Measurements from ENCODE around the gene FBXO30. TPM values are rescaled to one million over a fixed set of nuclear protein-coding genes. Genes with fewer than 3 reads are reported as not detected.

The FBXO30 gene
- total RNA-seq, 1 donor from 2014 or later = 9.5 TPM

- no peak for DNase-seq (ENCODE audit: low read depth)
- FAIRE-seq = no peak
- no peaks in the 10 kb centered on the region for H3K36me3 ChIP-seq (ENCODE audit: control insufficient read depth, insufficient read depth, low read length)
- no peaks in the 10 kb centered on the region for H3K27me3 ChIP-seq (ENCODE audit: control insufficient read depth, insufficient read depth, low read length)
- no peak for TF ChIP-seq CTCF (IDR thresholded peaks at IDR 0.05; ENCODE audit: insufficient read depth, low read length, severe bottlenecking)
- H3K4me3 ChIP-seq (ENCODE audit: low read depth, low read length) = no peak overlapping the region
These were observed 50.9 kb downstream of the FBXO30 start for GRCh38 chr6:145763742-145764141.

GRCh38 chr6:145761584-145761983 lies 53.0 kb downstream of the FBXO30 start:
- no peak for DNase-seq (ENCODE audit: low read depth)
- no peak overlapping the region for H3K4me3 ChIP-seq (ENCODE audit: low read depth, low read length)
- FAIRE-seq = no peak
- no peak for TF ChIP-seq CTCF (IDR thresholded peaks at IDR 0.05; ENCODE audit: insufficient read depth, low read length, severe bottlenecking)
- no peaks in the 10 kb centered on the region for H3K36me3 ChIP-seq (ENCODE audit: control insufficient read depth, insufficient read depth, low read length)
- H3K27me3 ChIP-seq (ENCODE audit: control insufficient read depth, insufficient read depth, low read length) = no peaks in the 10 kb centered on the region

GRCh38 chr6:145758113-145758512 lies 56.5 kb downstream of the FBXO30 start:
- peak; percentile 18 for DNase-seq (ENCODE audit: low read depth)
- Histone ChIP-seq H3K4me3 (ENCODE audit: low read depth, low read length) (no peak overlapping the region), H3K36me3 (ENCODE audit: control insufficient read depth, insufficient read depth, low read length) (no peaks in the 10 kb centered on the region), H3K27me3 (ENCODE audit: control insufficient read depth, insufficient read depth, low read length) (no peaks in the 10 kb centered on the region)
- FAIRE-seq = no peak
- no peak for TF ChIP-seq CTCF (IDR thresholded peaks at IDR 0.05; ENCODE audit: insufficient read depth, low read length, severe bottlenecking)

- no peak overlapping the region for H3K4me3 ChIP-seq (ENCODE audit: low read depth, low read length)
- no peaks in the 10 kb centered on the region for H3K36me3 ChIP-seq (ENCODE audit: control insufficient read depth, insufficient read depth, low read length)
- FAIRE-seq = no peak
- H3K27me3 ChIP-seq (ENCODE audit: control insufficient read depth, insufficient read depth, low read length) = no peaks in the 10 kb centered on the region
- no peak for TF ChIP-seq CTCF (IDR thresholded peaks at IDR 0.05; ENCODE audit: insufficient read depth, low read length, severe bottlenecking)
- DNase-seq (ENCODE audit: low read depth) = peak; percentile 96
These were observed 58.4 kb downstream of the FBXO30 start for GRCh38 chr6:145756170-145756662.

- DNase-seq (ENCODE audit: low read depth) (no peak), FAIRE-seq (no peak)
- TF ChIP-seq CTCF (IDR thresholded peaks at IDR 0.05; ENCODE audit: insufficient read depth, low read length, severe bottlenecking) = no peak
- no peak overlapping the region for H3K4me3 ChIP-seq (ENCODE audit: low read depth, low read length)
- no peaks in the 10 kb centered on the region for H3K27me3 ChIP-seq (ENCODE audit: control insufficient read depth, insufficient read depth, low read length)
- H3K36me3 ChIP-seq (ENCODE audit: control insufficient read depth, insufficient read depth, low read length) = no peaks in the 10 kb centered on the region
These were observed 58.9 kb downstream of the FBXO30 start for GRCh38 chr6:145755682-145756081.

GRCh38 chr6:145752638-145753037 lies 62.0 kb downstream of the FBXO30 start:
- DNase-seq (ENCODE audit: low read depth) = no peak
- TF ChIP-seq CTCF (IDR thresholded peaks at IDR 0.05; ENCODE audit: insufficient read depth, low read length, severe bottlenecking) = no peak
- Histone ChIP-seq H3K36me3 (ENCODE audit: control insufficient read depth, insufficient read depth, low read length) (no peaks in the 10 kb centered on the region), H3K4me3 (ENCODE audit: low read depth, low read length) (no peak overlapping the region), H3K27me3 (ENCODE audit: control insufficient read depth, insufficient read depth, low read length) (no peaks in the 10 kb centered on the region)
- FAIRE-seq = no peak
